Prostate gland (tissue), 2 donors: ENCODE results near the gene APCDD1L.

Experiments
- CTCF ChIP-seq, 4 experiments: fragments of 200-600 bp in 2 of 4; fragments of 450-650 bp in 2 of 4; sonication (generic) in 2 of 4; IDR thresholded peaks; 1 replicate in 3 of 4; 2 replicates in 1 of 4; pipeline ENCODE4 v1.5.1; 2016 to 2019; ENCODE audit warnings: antibody characterized with exemption in 4 of 4, mild to moderate bottlenecking in 2 of 4, moderate library complexity in 2 of 4
- POLR2A ChIP-seq: fragments of 450-650 bp; IDR thresholded peaks from one replicate; pipeline ENCODE4 v1.6.1; 2016; ENCODE audit warnings: antibody characterized with exemption, mild to moderate bottlenecking
- POLR2AphosphoS5 ChIP-seq: sonication (generic); formaldehyde crosslinking; IDR thresholded peaks from one replicate; pipeline ENCODE4 v1.6.1; 2017; ENCODE audit warnings: antibody characterized with exemption

GRCh38 chr20:58434326-58434725 lies 80.9 kb downstream of the APCDD1L start:
- TF ChIP-seq POLR2A (no peak), CTCF (IDR thresholded peaks at IDR 0.05) (no peak), POLR2AphosphoS5 (no peak)
